HG02798 (cell line): ENCODE data around the gene PHOSPHO2.
A peak's percentile ranks its signal among the peaks of the same experiment; 100 is the strongest.

ENCODE experiments used
- ATAC-seq: cut with Tn5 transposase; IDR thresholded peaks from one replicate; pipeline ENCODE4 v1.9.1; 2021; ENCODE audit warnings: mild to moderate bottlenecking; ENCODE audit not compliant: unreplicated experiment, poor library complexity

PHOSPHO2 gene

DNA sequence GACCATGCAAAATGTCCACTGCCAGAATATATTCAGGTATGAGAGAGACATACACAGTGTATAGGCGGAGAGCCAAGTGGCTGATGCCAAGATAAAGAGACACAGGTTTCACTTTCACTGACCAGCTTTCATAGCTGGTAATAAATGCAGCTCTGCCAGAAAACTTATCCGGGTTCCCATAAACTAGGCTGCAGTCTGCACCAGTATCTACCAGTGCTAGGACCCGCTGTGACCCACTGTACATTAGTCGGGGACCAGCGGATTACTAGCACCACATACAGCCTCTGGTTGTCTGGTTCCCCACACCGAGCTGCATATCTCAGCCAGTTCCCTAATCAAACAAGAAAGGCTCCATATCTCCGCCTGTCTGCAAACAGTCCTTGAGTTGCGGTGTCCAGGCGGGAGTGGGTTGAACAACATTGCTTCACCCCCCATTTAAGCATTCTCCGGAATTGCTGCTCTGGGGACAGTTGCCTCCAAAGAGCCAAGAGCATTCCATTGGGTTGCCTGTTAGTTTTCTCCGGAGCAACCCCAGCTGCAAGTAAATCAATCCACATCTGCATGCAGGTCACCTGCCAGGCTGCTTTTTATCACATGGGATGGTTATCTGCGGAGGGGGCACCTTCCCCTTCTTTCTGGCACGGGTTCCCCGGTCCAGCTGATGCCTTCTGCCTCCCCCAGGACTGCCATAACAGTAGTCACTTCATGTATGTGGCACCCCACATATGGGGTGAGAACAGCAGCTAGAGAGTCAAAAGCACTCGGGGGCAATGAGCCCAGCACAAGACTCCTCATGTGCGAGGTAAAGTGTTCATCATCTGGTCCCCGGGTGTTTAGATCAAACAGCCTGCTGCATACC lies 21.3 kb downstream of the PHOSPHO2 start:
- ATAC-seq, result no peak

DNA sequence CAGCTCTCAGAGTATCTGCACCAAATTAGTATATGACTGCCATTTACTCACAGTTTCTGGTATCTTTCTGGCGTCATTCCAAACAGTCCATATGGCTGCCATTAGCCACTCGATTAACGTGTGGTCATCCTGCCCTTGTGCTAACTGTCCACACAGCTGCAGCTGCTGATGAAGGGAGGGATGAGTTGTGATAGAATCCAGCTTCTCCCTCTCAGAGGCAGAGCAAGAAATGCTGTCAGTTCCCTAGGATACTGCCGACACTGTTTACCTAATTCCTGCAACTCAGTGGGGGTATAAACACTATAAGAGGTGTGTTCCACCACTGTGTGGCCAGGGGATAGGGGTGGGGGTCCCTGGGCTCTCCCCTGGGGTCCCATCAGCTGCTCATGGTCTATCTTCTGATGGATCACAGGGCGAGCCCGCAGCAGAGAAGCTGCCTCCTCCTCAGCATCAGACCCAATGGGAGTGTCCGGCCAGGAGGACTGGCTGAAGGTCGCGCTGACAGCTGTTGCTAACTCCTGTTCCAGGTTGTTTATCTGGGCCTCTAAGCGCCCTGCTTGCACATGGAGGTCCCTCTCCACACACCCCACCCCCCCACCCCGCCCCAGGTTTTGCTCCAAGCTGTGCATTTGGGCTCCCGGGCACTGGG lies 22.1 kb downstream of the PHOSPHO2 start:
- no peak for ATAC-seq

DNA sequence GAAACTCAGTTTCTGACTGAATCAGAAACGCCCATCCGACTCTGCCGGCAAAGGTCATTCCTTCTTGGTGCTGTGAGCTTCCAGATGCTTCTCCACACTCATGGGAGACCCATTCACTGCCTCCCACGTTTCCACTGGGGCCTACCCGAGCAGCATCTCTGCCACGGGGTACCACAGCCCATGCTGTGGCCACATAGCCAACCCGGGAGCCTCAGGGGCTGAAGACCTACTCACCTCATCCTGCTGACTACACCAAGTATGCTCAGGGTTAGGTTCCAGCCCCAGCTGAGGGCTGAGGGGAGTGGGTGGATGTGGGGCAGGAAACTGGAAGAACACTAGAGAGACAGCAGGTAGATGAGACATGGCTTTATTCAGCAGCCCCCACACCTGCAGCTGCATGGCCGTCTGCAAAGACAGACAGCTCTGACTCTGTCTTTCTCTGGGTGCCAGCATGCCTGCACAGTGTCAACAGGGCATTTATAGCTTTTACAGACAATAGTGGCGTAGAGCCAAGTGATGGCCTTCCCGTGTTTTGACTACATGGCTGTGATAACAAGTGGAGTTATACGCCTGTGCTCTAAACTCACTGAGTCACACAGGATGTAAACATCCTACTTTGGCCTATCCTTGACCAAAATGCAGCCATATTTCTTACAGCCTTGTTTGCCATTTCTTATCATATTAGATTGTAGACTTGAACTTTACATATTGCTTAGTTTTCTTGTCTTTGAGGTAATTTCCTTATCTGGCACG lies 22.8 kb downstream of the PHOSPHO2 start:
- ATAC-seq, result no peak

DNA sequence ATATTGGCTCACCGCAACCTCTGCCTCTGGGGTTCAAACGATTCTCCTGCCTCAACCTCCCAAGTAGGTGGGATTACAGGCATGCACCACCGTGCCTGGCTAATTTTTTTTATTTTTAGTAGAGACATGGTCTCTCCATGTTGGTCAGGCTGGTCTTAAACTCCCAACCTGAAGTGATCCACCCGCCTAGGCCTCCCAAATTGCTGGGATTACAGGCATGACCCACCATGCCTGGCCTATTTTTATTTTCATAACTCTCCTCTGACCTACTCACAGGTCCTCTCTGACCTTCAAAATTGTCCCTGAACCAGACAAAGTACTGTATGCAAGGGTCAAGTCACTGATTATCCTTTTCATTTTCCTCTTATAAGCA lies 23.4 kb downstream of the PHOSPHO2 start:
- no peak for ATAC-seq

DNA sequence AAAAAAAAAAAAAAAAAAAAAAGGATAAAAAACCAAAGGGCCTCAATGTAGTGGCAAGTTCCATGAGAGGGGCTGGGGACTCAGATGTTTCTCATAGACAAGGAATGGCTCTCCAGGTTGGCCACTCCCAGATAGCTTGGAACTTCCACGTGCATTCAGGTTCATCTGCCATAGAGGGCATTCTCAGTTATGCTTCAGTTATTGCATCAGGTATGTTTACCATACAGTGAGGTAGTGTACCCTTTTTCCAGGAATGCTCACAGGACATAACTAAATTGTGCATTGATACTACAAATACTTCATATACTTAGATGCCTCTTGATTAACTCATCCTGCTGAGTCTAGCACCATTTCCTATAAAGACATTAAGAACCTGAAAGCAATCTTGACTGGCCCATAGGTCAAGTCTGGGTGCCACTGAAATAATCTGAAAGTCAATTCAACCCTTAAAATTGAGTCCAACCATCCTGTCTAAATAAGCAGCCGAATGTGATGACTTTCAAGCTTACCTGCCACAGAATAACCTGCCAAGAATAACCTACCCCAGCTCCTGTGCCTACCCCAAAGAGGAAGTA lies 24.7 kb downstream of the PHOSPHO2 start:
- no peak for ATAC-seq

DNA sequence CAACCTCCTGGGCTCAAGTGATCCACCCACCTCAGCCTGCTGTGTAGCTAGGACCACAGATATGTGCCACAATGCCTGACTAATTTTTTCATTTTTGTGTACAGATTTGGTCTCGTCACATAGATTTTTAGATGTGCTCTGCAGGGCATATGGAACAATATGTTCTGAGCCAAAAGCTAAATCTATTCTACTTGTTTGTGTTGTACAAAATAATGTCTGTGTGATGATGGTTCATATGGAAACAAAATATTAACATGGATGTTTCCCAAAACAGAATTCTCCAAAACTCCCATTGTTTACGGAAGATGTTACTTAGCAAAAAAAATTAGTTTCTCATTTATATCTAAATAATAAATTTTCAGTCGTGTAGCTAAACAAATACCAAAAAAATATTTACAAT lies 26.7 kb downstream of the PHOSPHO2 start:
- no peak for ATAC-seq

- ATAC-seq, result no peak
Measured at GRCh38 chr2:169727065-169727464, 32.8 kb downstream of the PHOSPHO2 start.

DNA sequence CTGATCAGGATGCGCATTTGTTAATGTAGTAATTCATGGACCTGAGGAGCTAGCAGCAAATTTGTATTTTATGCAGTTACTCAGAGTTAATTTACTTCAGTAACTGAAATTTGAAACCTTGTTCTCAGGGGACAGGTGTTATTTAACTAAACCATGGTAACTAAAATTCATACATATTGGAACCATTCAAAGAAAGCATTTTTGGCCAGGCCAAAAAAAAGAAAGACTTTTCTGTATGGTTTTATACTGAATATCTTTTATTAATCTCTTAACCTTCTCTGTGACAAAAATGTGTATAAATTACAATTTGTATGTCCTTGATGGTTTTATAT lies 35.0 kb downstream of the PHOSPHO2 start:
- ATAC-seq, result no peak

- ATAC-seq, result no peak
Measured at GRCh38 chr2:169732075-169732474, 37.8 kb downstream of the PHOSPHO2 start.

GRCh38 chr2:169732583-169733358 lies 38.5 kb downstream of the PHOSPHO2 start:
- ATAC-seq, result no peak

DNA sequence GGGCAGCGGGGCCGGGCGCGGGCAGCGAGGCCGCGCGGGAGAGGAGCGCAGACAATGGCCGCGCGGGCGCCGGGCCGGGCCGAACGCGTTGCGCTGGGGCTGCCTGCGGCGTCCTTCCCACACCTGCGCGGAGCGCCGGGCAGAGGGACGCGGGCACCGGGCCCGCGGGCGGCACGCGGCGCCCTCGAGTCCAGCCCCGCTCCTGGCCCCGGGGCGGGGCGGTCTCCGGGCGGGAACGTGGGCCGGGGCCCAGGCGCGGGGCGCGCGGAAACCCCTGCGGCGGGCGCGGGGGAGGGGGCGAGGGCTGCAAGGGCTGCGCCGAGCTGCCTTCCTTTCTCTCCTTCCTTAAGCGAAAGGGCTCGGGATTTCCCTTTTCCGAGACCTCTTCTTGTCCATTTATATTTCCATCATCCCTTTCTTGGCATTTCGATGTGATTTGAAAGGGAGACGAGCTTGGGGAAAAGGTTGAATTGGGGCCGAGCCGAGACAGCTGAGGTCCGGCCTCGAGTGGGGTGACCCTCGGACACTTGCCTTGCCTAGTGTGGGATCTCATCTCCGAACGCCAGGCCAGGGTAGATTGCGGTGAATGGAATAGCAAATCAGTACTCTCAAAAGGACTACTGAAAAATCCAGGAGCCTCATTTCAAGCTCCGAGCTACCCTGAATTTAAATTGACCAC lies 40.0 kb downstream of the PHOSPHO2 start:
- peak; percentile 41 for ATAC-seq

- ATAC-seq, result no peak
Measured at GRCh38 chr2:169735623-169736022, 41.4 kb downstream of the PHOSPHO2 start.

DNA sequence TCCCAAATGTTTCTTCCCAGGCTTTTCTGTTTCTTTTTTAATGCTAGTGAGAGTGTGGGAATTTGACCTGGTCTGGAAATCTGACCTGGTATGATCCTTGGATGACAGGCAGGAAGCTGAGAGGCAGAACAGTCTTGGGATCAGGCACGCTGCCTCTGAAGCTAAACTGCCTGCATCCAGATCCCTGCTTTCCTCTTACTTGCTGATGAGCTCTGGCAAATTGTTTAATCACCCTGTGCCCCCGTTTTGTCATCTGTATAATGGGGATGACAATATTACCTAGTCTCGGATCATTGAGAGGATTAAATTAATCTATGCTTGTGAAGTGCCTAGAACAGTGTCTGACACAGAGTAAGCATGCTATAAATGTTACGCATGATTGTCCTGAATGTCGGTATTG lies 42.6 kb downstream of the PHOSPHO2 start:
- no peak for ATAC-seq

GRCh38 chr2:169738566-169739229 lies 44.4 kb downstream of the PHOSPHO2 start:
- no peak for ATAC-seq

DNA sequence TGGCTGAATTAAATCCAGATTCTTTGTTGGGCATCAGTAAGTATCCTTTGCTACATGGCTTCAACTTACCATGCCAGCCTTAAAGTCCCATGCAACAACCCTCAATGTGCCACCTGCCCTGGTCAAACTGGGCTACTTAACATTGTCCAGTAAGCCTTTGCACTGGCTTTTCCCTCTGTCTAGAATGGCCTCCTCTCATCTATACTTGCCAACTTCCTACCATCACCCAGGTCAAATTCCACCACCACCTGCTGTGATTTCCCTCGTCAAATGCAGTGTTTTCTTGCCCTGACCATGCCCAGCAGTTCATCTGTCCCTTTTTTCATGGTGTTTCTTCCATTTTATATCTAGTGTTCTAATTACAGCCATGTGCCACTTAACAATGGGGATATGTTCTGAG lies 45.1 kb downstream of the PHOSPHO2 start:
- ATAC-seq, result no peak

GRCh38 chr2:169743549-169743948 lies 49.3 kb downstream of the PHOSPHO2 start:
- ATAC-seq, result no peak

DNA sequence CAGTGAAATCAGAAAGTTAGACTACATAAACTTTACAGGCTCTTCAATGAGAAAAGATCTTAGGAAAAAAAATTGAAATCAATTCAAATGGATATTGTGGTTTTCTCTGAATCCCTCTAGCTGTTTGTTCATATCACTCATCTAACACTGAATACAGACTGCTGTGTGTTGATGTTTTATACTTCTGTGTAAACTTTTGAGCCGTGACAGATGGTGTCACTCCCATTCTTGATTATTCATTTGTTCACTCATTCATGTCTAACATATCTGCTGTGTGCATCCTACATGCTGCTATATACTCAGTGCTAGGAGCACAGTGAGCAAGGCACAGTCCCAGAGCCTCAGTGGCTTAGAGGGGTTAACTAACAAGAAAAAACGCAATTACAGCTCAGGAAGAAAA lies 52.0 kb downstream of the PHOSPHO2 start:
- no peak for ATAC-seq

GRCh38 chr2:169748319-169748718 lies 54.0 kb downstream of the PHOSPHO2 start:
- ATAC-seq, result no peak
